22Rv1 (cell line): ENCODE results near the gene MAN2B2.

Experiments
- ZFX ChIP-seq: fragments of 450-650 bp; IDR thresholded peaks from 2 replicates; pipeline ENCODE4 v1.6.1; 2017; ENCODE audit warnings: antibody characterized with exemption, borderline replicate concordance
- TF ChIP-seq, protein P1 (sequence below): fragments of 450-650 bp; IDR thresholded peaks from 2 replicates; pipeline ENCODE4 v1.5.1; 2017; ENCODE audit warnings: mild to moderate bottlenecking

- TF ChIP-seq, protein P1, sequence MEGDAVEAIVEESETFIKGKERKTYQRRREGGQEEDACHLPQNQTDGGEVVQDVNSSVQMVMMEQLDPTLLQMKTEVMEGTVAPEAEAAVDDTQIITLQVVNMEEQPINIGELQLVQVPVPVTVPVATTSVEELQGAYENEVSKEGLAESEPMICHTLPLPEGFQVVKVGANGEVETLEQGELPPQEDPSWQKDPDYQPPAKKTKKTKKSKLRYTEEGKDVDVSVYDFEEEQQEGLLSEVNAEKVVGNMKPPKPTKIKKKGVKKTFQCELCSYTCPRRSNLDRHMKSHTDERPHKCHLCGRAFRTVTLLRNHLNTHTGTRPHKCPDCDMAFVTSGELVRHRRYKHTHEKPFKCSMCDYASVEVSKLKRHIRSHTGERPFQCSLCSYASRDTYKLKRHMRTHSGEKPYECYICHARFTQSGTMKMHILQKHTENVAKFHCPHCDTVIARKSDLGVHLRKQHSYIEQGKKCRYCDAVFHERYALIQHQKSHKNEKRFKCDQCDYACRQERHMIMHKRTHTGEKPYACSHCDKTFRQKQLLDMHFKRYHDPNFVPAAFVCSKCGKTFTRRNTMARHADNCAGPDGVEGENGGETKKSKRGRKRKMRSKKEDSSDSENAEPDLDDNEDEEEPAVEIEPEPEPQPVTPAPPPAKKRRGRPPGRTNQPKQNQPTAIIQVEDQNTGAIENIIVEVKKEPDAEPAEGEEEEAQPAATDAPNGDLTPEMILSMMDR: no peak
- no peak for TF ChIP-seq ZFX
These were observed 44.7 kb downstream of the MAN2B2 start for GRCh38 chr4:6619466-6620255.
